IPS DF 19.7 (cell line): ENCODE measurements around the gene DUSP21.
"Not testable (repeated sequence)": the region's sequence is repeated elsewhere in the genome, so short reads cannot be mapped to it uniquely, and the experiment has no call there.

Experiments
- DNase-seq: peaks from one replicate; pipeline ENCODE4 v3.0.0-alpha.2; 2013; ENCODE audit warnings: low read depth, low spot score

The DUSP21 gene

GRCh38 chrX:44843753-44844152 lies at the start of gene DUSP21:
TSS of gene DUSP21 (plus strand) at chrX:44844021. CDS start at chrX:44844133, 112 bp downstream.
- no peak for DNase-seq

DNA sequence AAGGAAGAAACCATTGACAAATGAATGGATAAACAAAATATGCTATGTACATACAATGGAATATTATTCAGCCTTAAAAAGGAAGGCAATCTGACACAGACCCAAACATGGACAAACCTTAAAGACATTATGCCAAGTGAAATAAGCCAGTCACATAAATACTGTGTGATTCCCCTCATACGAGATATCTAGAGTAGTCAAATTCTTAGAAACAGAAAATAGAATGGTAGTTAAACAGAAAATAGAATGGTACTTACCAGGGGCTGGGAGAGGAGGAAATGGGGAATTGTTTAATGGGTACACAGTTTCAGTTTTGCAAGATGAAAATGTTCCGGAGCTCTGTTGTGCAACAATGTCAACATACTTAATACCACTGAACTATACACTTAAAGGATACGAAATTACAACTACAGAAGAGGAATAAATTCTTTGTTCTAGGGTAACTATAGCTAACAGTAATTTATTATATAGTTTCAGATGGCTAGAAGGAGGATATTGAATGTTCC lies 47.8 kb upstream of the DUSP21 start:
- DNase-seq, result no peak

- no peak for DNase-seq
Measured at GRCh38 chrX:44802613-44803012, 41.2 kb upstream of the DUSP21 start.

GRCh38 chrX:44815681-44816080 lies 28.1 kb upstream of the DUSP21 start:
- DNase-seq, result no peak

DNA sequence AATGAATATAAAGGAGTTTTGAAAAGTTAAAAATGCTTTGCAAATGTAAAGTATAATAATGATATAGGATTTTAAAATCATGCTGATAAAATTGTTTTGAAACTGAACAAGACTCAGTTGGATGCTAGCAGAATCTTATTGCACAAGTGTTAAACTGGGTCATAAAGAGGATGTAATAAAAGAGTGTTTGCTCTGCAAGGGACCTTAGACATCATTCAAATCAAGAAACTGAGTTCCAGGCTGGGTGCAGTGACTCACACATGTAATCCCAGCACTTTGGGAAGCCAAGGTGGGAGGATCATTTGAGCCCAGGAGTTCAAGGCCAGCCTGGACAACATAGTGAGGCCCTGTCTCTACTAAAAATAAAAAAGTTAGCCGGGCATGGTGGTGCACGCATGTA lies 27.5 kb upstream of the DUSP21 start:
- no peak for DNase-seq

- no peak for DNase-seq
Measured at GRCh38 chrX:44817029-44817428, 26.8 kb upstream of the DUSP21 start.

DNA sequence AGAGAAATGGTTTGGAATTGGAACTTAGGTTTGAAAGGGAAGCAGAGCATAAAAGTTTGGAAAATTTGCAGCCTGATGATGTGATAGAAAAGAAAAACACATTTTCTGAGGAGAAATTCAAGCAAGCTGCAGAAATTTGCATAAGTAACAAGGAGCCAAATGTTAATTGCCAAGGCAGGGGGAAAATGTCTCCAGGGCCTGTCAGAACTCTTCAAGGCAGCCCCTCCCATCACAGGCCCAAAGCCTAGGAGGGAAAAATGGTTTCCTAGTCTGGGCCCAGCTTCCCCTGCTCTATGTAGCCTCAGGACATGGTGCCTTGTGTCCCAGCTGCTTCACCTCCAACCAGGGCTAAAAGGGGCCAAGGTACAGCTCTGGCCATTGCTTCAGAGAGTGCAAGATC lies 21.2 kb upstream of the DUSP21 start:
- no peak for DNase-seq

GRCh38 chrX:44823193-44823592 lies 20.6 kb upstream of the DUSP21 start:
- not testable (repeated sequence) for DNase-seq

- DNase-seq, result no peak
Measured at GRCh38 chrX:44828008-44828605, 15.7 kb upstream of the DUSP21 start.

GRCh38 chrX:44829832-44830231 lies 14.0 kb upstream of the DUSP21 start:
- DNase-seq, result no peak

GRCh38 chrX:44842550-44843317 lies 1.1 kb upstream of the DUSP21 start:
- DNase-seq, result no peak

DNA sequence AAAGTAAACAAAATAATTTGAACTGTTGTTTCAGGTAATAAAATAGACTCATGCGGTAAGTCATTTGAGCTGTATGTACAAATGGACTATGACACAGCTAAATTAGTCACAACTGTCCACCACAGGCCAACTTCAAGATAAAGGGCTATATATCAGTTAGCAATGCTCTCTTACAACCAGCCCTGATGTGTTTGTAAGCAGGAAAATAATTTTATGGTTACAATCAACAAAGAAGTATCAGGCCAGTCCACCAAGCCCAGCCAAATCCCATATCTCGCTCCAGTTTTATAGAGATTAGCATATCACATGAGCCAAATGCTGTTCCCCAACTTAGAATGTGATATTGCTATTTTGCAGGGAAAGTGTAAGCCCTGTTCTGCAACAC lies 511 bp upstream of the DUSP21 start:
- DNase-seq, result no peak

DNA sequence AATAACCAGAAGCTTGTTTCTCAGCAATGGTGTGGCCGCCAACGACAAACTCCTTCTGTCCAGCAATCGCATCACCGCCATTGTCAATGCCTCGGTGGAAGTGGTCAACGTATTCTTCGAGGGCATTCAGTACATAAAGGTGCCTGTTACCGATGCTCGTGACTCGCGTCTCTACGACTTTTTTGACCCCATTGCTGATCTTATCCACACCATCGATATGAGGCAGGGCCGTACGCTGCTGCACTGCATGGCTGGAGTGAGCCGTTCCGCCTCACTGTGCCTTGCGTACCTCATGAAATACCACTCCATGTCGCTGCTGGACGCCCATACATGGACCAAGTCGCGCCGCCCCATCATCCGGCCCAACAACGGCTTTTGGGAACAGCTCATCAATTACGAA lies 383 bp downstream of the DUSP21 start:
- no peak for DNase-seq

GRCh38 chrX:44850891-44851290 lies 7.1 kb downstream of the DUSP21 start:
- DNase-seq, result not testable (repeated sequence)

GRCh38 chrX:44871114-44871645 lies 27.4 kb downstream of the DUSP21 start:
- no peak for DNase-seq

DNA sequence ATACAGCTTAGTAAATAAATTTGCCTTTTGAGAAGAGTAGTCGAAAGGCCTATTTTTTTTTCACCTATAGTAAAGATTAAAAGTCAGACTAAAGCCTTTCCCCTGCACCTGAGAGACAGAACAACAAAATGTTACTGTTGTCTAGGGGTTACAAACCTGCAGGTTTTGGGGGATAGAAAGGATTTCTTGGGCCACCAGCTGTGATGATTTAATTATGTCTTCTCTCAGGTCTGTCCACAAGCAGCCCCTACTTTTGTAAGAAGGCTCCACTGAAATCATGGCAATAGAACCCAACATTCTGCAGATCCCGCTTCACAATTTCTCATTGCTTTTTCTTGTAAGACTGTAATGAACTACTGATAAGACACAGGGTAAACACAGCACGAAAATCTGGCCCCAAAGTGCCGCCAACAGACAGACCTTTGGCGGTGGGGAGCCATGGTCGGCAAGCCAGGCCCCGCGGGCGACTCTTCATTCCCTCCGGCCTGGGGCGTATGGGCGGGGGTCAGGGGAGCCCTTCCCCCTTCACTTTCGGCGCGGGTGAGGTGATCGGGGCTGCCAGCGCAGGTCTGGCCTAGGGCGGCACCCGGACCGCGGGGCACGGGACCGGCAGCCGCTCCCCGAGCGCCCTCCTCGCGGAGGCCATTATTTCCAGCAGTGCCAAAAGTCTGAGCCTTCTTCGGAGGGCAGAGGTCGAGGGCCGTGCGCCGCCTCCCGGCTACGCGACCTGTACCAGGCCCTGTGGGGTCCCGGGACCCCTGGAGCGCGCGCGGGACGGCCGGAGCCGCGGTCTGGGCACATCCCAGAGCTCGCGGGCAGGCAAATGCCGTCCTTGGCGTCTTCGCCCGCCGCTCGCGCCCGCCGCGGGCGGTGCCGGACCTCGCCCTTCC lies 28.4 kb downstream of the DUSP21 start:
- no peak for DNase-seq

GRCh38 chrX:44872821-44873414 lies 29.1 kb downstream of the DUSP21 start, which contains the start of gene KDM6A:
TSS of gene KDM6A (plus strand) at chrX:44873188. CDS start at chrX:44873552, 364 bp downstream.
- DNase-seq, result peak; percentile 79

DNA sequence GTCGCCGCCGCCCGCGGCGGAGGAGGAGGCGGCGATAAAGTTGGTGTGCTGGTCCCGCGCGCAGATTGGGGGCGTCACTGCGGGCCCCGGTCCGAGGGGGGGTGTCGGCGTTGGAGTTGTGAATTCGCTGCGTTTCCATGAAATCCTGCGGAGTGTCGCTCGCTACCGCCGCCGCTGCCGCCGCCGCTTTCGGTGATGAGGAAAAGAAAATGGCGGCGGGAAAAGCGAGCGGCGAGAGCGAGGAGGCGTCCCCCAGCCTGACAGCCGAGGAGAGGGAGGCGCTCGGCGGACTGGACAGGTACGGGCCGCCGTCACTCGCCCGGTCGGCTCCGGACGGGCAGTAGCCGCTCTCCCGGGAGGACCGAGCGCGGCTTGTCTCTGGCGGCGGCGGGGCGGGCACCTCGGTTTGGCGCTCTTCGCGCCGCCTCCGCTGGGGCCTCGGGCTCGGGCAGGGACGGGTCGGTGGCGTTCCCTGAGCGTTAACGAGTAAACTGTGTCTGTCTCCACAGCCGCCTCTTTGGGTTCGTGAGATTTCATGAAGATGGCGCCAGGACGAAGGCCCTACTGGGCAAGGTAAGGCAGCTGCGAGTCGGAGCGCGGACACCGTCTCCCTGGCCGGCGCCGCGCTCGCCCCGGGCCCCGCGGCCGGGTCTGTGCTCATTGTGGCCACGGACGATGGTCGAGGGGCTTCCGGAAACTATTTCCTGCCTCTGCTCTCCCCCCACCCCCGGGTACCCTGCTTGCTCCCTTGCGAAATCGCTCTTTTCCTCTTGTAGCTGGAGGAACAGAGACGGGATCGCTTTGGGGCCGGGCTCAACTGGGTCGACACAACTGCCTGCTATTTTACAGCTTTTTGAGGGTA lies 29.8 kb downstream of the DUSP21 start:
- no peak for DNase-seq

DNA sequence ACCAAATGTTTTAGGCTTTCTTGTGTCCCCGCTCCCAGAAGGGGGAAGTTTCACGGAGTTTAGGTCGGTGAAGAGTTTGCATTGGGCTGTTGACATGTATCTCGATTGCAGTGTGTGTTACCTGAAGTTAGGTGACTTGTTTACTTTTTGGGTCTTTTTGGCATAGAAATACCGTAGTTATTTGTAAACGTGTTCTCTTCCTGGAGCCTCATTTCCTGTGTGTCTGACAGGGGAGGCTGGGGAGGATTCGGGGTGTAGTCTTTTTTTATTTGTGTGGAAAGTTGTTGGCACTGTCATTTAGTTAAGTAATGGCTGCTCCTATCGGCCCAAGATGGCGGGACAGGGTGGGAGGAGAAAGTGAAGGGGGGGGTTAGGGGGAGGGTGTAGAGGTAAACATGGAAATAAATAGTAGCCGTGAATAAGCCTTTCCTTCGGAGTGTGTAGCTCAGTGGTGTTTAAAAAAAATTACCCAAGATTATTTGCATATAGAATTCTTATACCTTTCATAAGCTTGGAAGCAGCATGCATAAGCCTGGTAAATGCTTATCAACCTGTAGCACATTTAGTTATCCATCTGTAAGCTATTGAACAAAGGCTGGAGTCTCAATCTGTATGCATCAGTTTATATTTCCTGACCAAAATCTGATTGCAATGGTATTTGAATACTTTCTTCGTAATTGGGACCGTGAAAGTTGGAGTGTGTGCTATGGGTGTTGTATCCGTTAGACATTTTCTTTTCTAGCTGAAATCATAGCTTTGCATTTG lies 30.8 kb downstream of the DUSP21 start:
- no peak for DNase-seq

- no peak for DNase-seq
Measured at GRCh38 chrX:44875185-44875489, 31.3 kb downstream of the DUSP21 start.
